Coronary artery (tissue), 2 donors: ENCODE results near the gene FBXO8.

ENCODE experiments used
- DNase-seq: peaks from one replicate; pipeline ENCODE4 v3.0.0-alpha.2; 2017; ENCODE audit warnings: low spot score
- H3K27ac ChIP-seq, 2 donors: fragments of 200-600 bp; sonication (generic); one replicate each; pipeline ENCODE4 v1.5.1; 2016 to 2019
- H3K4me3 ChIP-seq: fragments of 200-600 bp; sonication (generic); 2 replicates; pipeline ENCODE4 v1.5.1; 2016; ENCODE audit warnings: mild to moderate bottlenecking, moderate library complexity
- CTCF ChIP-seq: fragments of 200-600 bp; sonication (generic); IDR thresholded peaks from one replicate; pipeline ENCODE4 v1.5.1; 2019; ENCODE audit warnings: antibody characterized with exemption

Gene FBXO8

GRCh38 chr4:174283507-174284471, at the start of gene FBXO8, which contains the start of gene CEP44:
Gene FBXO8 (minus strand): TSS chr4:174283667. CDS start chr4:174263092, 20,575 bp downstream.
Gene CEP44 (plus strand): TSS chr4:174283911. CDS start chr4:174299122, 15,211 bp downstream.
- Histone ChIP-seq H3K27ac (peak within 1 kb of the TSS; percentile 92 to 98), H3K4me3 (peak within 1 kb of the TSS; percentile 80)
- no peak for TF ChIP-seq CTCF
- peak; percentile 80 for DNase-seq

DNA sequence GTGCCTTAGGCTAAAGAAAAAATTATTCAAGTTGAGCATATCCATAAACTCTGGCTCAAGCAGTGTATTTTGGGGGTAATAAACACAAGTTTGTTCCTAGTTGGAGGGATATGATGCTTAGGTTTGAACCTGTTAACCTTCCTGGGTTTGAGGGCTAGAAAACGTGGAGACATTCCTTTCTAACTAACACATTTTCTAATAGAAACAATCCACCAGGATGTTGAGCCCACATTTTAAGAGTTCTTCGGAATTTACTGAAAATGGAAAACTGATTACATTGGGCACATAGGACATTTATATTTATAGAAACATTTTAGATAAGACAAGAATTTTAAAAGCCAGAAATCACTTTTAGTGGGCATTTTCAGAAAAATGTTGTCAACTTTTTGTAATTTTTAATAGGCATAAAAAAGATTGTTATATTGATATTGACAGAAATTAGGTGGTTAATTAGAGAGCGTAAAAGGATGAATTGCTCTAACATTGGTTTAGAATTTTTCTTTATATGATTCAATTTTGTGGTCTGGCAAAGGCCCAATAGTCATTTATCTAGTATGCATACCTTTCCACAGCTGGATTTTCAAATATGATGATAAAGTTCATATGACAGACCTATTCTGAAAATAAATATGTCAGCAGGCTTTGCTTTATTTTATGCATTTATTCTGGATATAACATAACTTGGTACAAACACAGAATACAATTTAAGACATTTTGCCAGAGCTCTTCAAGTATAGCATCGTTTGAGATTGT, 49.5 kb upstream of the FBXO8 start:
- no peak overlapping the region for H3K4me3 ChIP-seq
- TF ChIP-seq CTCF: no peak
- DNase-seq: no peak
- H3K27ac ChIP-seq: no peak overlapping the region

GRCh38 chr4:174324725-174325124, 41.3 kb upstream of the FBXO8 start:
- Histone ChIP-seq H3K27ac (no peak overlapping the region), H3K4me3 (no peak overlapping the region)
- TF ChIP-seq CTCF: no peak
- no peak for DNase-seq

- no peak overlapping the region for H3K27ac ChIP-seq
- no peak overlapping the region for H3K4me3 ChIP-seq
- TF ChIP-seq CTCF: no peak
- no peak for DNase-seq
Observed at GRCh38 chr4:174324236-174324635, 40.8 kb upstream of the FBXO8 start.

DNA sequence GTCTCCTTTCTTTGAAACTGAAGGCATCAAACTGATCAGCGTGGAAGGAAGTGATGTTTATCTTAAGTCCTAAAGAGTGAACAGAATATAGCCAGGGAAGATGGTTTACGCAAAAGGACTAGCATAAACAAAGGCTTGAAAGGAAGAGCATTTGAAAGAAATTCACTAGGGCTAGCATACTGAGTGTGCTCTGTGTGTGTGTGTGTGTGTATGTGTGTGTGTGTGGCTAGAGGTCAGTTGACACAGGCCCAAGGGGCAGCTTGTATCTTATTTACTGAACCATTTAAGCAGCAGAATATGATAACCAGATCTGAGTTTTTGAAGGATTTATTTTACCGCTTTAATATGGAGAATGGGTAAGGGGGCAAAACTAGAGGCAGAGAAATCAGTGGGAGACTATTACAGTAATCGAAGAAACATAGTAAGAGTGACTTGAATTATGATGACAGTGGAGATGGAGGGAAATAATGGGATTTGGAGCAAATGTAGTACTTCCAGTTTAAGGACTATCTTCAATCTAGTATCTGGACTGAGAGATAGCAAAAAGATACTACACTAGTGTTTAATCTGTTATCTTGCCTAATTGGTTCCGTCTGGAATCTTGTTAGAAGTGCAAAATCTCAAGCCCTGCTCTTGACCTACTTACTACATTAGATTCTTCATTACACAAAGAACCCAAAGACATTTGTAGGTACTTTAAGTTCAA, 37.2 kb upstream of the FBXO8 start:
- H3K4me3 ChIP-seq: no peak overlapping the region
- no peak for TF ChIP-seq CTCF
- no peak overlapping the region for H3K27ac ChIP-seq
- DNase-seq: no peak

DNA sequence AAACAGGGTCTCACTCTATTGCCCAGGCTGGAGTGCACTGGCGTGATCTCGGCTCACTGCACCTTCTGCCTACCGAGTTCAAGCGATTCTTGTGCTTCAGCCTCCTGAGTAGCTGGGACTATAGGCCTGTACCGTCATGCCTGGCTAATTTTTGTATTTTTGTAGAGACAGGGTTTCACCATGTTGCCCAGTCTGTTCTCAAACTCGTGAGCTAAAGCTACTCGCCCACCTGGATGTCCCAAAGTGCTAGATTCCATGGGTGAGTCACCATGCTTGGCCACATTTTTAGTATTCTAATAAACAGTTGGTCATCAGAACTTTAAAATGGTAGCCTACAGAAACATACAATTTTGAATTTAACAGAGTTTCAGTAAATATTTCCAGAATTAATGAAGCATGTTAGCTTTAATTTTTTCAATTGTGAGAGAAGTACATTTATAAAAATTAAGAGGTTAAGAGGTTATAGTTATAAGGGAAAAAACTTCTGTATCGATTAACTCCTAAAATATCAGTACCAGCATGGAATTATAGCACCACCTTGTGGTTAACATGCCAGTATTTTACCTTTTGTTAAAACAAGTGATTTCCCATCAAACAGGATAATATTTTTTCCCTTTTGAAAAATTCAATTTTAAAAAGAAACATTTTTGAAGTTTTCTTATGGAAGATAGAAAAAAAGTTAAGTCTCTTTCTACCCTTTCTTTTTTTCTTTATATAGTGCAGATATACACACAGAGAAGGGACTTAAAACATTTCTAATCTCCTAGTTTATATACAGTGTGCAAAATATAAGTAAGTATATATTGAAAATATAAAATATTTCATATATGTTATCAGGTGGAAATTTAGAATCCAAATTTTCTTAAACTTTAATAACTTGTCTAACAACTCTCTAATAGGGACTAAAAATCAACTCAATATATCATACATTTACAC, 35.6 kb upstream of the FBXO8 start:
- no peak overlapping the region for H3K27ac ChIP-seq
- no peak overlapping the region for H3K4me3 ChIP-seq
- no peak for DNase-seq
- peak; percentile 60 for TF ChIP-seq CTCF
